Activated CD4-positive, alpha-beta T cell treated with anti-CD3 and anti-CD28 coated beads for 36 hours (primary cell): ENCODE results near the gene KLHDC2. TPM values are rescaled to one million over a fixed set of nuclear protein-coding genes. Genes with fewer than 3 reads are reported as not detected.
A peak's percentile ranks its signal among the peaks of the same experiment; 100 is the strongest.
"Not testable (repeated sequence)": the region's sequence is repeated elsewhere in the genome, so short reads cannot be mapped to it uniquely, and the experiment has no call there.

Experiments
- ATAC-seq: fragments of 200-7000 bp; cut with Tn5 transposase; one replicate; pipeline ENCODE4 v1.10.0; 2021; ENCODE audit warnings: mild to moderate bottlenecking, moderate library complexity
- CTCF ChIA-PET: fragments of 350-600 bp; sonication (Branson Sonifier 250); formaldehyde crosslinking; loops from one replicate; lab custom pipeline; 2021; ENCODE audit warnings: antibody characterized with exemption; lab: Charles Lee
- POLR2A ChIA-PET: fragments of 350-600 bp; sonication (Branson Sonifier 250); formaldehyde crosslinking; loops from one replicate; lab custom pipeline; 2021; ENCODE audit warnings: antibody characterized with exemption, inconsistent platforms; lab: Charles Lee
- DNase-seq: peaks from one replicate; pipeline ENCODE4 v3.0.0-alpha.2; 2020
- H3K27ac Mint-ChIP-seq: one replicate; pipeline ENCODE4 v1.8.0; 2021; ENCODE audit warnings: mixed read lengths
- H3K27me3 Mint-ChIP-seq: one replicate; pipeline ENCODE4 v1.8.0; 2021; ENCODE audit warnings: mixed read lengths
- H3K36me3 Mint-ChIP-seq: one replicate; pipeline ENCODE4 v1.8.0; 2021; ENCODE audit warnings: low read depth, mixed read lengths
- H3K4me1 Mint-ChIP-seq: one replicate; pipeline ENCODE4 v1.8.0; 2021; ENCODE audit warnings: mixed read lengths
- H3K4me3 Mint-ChIP-seq: one replicate; pipeline ENCODE4 v1.8.0; 2021; ENCODE audit warnings: mild to moderate bottlenecking, moderate library complexity, mixed read lengths
- H3K9me3 Mint-ChIP-seq: one replicate; pipeline ENCODE4 v1.8.0; 2021; ENCODE audit warnings: low read depth, mixed read lengths
- intact Hi-C, 2 experiments: fragments of 100-400 bp; cut with DNase I in 1 of 2; cut with micrococcal nuclease in 1 of 2; formaldehyde crosslinking; loops; one replicate each; pipeline versions ENCODE4 v1.14.2 to v1.15.1; 2022 to 2024; cut with DNase I, micrococcal nuclease
- total RNA-seq, 2 experiments: library from RNA; stranded (reverse); gene quantifications; one replicate each; pipeline ENCODE4 v1.2.3, GENCODE V29; 2021

Gene KLHDC2, protein sequence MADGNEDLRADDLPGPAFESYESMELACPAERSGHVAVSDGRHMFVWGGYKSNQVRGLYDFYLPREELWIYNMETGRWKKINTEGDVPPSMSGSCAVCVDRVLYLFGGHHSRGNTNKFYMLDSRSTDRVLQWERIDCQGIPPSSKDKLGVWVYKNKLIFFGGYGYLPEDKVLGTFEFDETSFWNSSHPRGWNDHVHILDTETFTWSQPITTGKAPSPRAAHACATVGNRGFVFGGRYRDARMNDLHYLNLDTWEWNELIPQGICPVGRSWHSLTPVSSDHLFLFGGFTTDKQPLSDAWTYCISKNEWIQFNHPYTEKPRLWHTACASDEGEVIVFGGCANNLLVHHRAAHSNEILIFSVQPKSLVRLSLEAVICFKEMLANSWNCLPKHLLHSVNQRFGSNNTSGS
- 10 to 100 TPM; 16.0 to 22.4 TPM for total RNA-seq

- peak; percentile 94 for DNase-seq
- peak; percentile 79 for ATAC-seq
- Mint-ChIP-seq H3K4me3 (peak within 1 kb of the TSS; percentile 96), H3K27ac (peak within 1 kb of the TSS; percentile 99), H3K36me3 (peaks cover 3% of the 10 kb centered on the region), H3K9me3 (no peaks in the 10 kb centered on the region), H3K4me1 (peaks cover 30% of the 10 kb centered on the region), H3K27me3 (no peaks in the 10 kb centered on the region)
- POLR2A ChIA-PET: interaction anchor here (0.5 to 2.8 kb wide), 14 partner anchors 14 to 544 kb away, joined by 3 to 28 read pairs (median 7); partner anchors contain the start of genes DMAC2L, KLHDC1, L2HGDH and MGAT2
- intact Hi-C loops: loop anchor here (1.0 to 10.0 kb wide), 18 partner anchors 74 to 1063 kb away; partner anchors contain the start of genes KLHDC1 (in 2 of the 2), VCPKMT (in 2 of the 2), DMAC2L (in 1 of the 2) and L2HGDH (in 1 of the 2)
- CTCF ChIA-PET: interaction anchor here (0.6 to 4.4 kb wide), 16 partner anchors 9 to 182 kb away, joined by 3 to 36 read pairs (median 4); partner anchors contain the start of genes DNAAF2, KLHDC1, MGAT2 and NEMF
These were observed at the start of gene KLHDC2 for GRCh38 chr14:49767571-49768300. Gene KLHDC2, plus strand, starts transcription at chr14:49768153. Its CDS starts 316 bp downstream, at chr14:49768469.

GRCh38 chr14:49720744-49721143 lies 47.2 kb upstream of the KLHDC2 start:
- H3K36me3 Mint-ChIP-seq: peaks cover 23% of the 10 kb centered on the region
- ChIA-PET POLR2A (no interaction called here), CTCF (no interaction called here)
- no peaks in the 10 kb centered on the region for H3K4me1 Mint-ChIP-seq
- no peak for DNase-seq
- no peaks in the 10 kb centered on the region for H3K27me3 Mint-ChIP-seq
- no peak overlapping the region for H3K4me3 Mint-ChIP-seq
- peaks cover 2% of the 10 kb centered on the region for H3K9me3 Mint-ChIP-seq
- no peak for ATAC-seq
- intact Hi-C loops: no loop called here
- no peak overlapping the region for H3K27ac Mint-ChIP-seq

- DNase-seq, intact Hi-C loops, H3K27me3 Mint-ChIP-seq, H3K4me1 Mint-ChIP-seq, H3K9me3 Mint-ChIP-seq, CTCF ChIA-PET, H3K4me3 Mint-ChIP-seq, POLR2A ChIA-PET, ATAC-seq, H3K27ac Mint-ChIP-seq: not testable (repeated sequence)
- H3K36me3 Mint-ChIP-seq: peaks cover 23% of the 10 kb centered on the region
These were observed 46.1 kb upstream of the KLHDC2 start for GRCh38 chr14:49721733-49722435.

DNA sequence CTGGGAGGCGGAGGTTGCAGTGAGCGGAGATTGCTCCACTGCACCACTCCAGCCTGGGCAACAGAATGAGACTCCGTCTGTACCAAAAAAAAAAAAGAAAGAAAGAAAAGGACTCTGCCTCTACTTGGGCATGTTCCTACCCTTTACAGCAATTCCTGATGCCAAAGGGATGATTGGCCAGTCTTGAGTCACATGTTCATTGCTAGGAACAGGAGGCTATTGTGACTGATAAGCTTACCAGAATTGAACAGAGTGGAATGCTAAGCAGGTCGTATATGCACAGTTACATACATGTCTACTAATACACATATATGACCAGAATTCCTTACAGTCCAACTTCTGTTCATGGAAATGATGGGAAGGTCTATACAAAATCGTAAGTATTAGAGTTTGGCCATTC lies 40.8 kb upstream of the KLHDC2 start:
- CTCF ChIA-PET: no interaction called here
- DNase-seq (no peak), ATAC-seq (no peak)
- H3K4me3 Mint-ChIP-seq: no peak overlapping the region
- H3K27ac Mint-ChIP-seq: no peak overlapping the region
- POLR2A ChIA-PET: interaction anchor here (0.6 kb wide), 2 partner anchors 40 to 78 kb away, joined by 3 to 17 read pairs; no protein-coding TSS in a partner anchor
- no peaks in the 10 kb centered on the region for H3K27me3 Mint-ChIP-seq
- peaks cover 5% of the 10 kb centered on the region for H3K36me3 Mint-ChIP-seq
- H3K9me3 Mint-ChIP-seq: no peaks in the 10 kb centered on the region
- intact Hi-C loops: no loop called here
- no peaks in the 10 kb centered on the region for H3K4me1 Mint-ChIP-seq

- intact Hi-C loops: no loop called here
- POLR2A ChIA-PET: no interaction called here
- no peaks in the 10 kb centered on the region for H3K9me3 Mint-ChIP-seq
- no peaks in the 10 kb centered on the region for H3K27me3 Mint-ChIP-seq
- H3K4me3 Mint-ChIP-seq: no peak overlapping the region
- DNase-seq: no peak
- H3K36me3 Mint-ChIP-seq: no peaks in the 10 kb centered on the region
- no peaks in the 10 kb centered on the region for H3K4me1 Mint-ChIP-seq
- ATAC-seq: no peak
- CTCF ChIA-PET: no interaction called here
- no peak overlapping the region for H3K27ac Mint-ChIP-seq
These were observed 35.1 kb upstream of the KLHDC2 start for GRCh38 chr14:49732896-49733295.

GRCh38 chr14:49733836-49734235 lies 34.1 kb upstream of the KLHDC2 start:
- no peak overlapping the region for H3K4me3 Mint-ChIP-seq
- H3K36me3 Mint-ChIP-seq: no peaks in the 10 kb centered on the region
- no peaks in the 10 kb centered on the region for H3K27me3 Mint-ChIP-seq
- no peaks in the 10 kb centered on the region for H3K9me3 Mint-ChIP-seq
- DNase-seq (no peak), ATAC-seq (no peak)
- ChIA-PET CTCF (interaction anchor here (0.8 kb wide), 1 partner anchor 512 kb away, joined by 3 read pairs; no protein-coding TSS in a partner anchor), POLR2A (interaction anchor here (0.7 kb wide), 1 partner anchor 26 kb away, joined by 3 read pairs; no protein-coding TSS in a partner anchor)
- no peaks in the 10 kb centered on the region for H3K4me1 Mint-ChIP-seq
- intact Hi-C loops: no loop called here
- H3K27ac Mint-ChIP-seq: no peak overlapping the region

DNA sequence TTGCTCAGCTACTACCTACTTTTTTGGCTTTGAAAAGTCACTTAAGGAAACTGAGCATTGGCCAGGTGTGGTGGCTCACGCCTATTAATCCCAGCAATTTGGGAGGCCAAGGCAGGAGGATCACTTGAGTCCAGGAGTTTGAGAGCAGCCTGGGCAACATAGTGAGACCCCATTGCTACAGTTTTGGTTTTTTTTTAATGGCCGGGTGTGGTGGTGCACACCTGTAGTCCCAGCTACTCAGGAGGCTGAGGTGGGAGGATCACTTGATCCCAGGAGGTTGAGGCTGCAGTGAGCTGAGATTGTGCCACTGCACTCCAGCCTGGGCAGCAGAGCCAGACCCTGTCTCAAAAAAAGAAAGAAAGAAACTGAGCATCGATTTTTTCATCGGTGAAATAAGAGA lies 32.3 kb upstream of the KLHDC2 start:
- H3K36me3 Mint-ChIP-seq, H3K27ac Mint-ChIP-seq, H3K4me1 Mint-ChIP-seq, DNase-seq, H3K27me3 Mint-ChIP-seq, intact Hi-C loops, ATAC-seq, H3K4me3 Mint-ChIP-seq, H3K9me3 Mint-ChIP-seq: not testable (repeated sequence)
- ChIA-PET CTCF (interaction anchor here (0.5 kb wide), 1 partner anchor 78 kb away, joined by 4 read pairs; no protein-coding TSS in a partner anchor), POLR2A (interaction anchor here (0.5 kb wide), 1 partner anchor 52 kb away, joined by 3 read pairs; no protein-coding TSS in a partner anchor)

DNA sequence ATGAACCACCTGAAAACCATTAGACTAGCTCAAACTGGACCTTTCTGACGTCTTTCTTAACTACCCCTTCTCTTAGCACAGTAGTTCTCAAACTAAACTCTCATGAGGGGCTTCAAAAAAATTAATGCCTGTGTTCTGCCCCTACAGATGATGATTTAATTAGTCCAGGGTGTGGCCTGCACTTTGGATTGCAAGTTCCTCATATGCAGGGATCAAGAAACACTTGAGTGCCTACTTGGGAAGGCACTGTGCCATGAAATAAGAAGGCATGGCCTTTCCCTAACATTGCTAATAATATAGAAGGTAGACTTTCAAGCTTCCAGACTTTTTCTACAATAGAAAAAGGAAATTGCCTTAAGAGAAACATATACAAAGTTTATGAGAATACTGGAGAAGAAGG lies 22.8 kb upstream of the KLHDC2 start:
- no peaks in the 10 kb centered on the region for H3K27me3 Mint-ChIP-seq
- intact Hi-C loops: no loop called here
- peaks cover 2% of the 10 kb centered on the region for H3K36me3 Mint-ChIP-seq
- H3K27ac Mint-ChIP-seq: no peak overlapping the region
- CTCF ChIA-PET: interaction anchor here (1.0 kb wide), 1 partner anchor 16 kb away, joined by 3 read pairs; no protein-coding TSS in a partner anchor
- ATAC-seq: no peak
- H3K4me1 Mint-ChIP-seq: no peaks in the 10 kb centered on the region
- POLR2A ChIA-PET: no interaction called here
- H3K9me3 Mint-ChIP-seq: no peaks in the 10 kb centered on the region
- DNase-seq: no peak
- no peak overlapping the region for H3K4me3 Mint-ChIP-seq

DNA sequence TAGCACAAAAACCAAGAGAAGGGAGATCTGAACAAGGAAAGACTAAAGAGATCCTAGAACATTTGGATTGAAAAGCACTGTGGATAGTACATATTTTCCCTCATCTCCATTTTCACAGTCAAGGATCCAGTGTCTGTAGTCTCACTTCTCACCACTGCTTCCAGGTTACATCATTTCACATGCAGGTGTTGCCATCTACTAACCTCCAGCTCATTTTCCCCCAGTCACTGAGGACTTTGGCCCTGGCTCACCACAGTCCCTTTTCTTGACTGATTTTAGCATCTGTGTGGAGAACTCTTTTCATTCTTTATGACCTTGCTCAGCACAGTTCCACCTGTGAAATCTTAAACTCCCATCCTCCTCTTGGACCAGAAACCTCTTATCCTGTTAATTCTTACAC lies 21.5 kb upstream of the KLHDC2 start:
- H3K27me3 Mint-ChIP-seq, H3K36me3 Mint-ChIP-seq, intact Hi-C loops, H3K27ac Mint-ChIP-seq, H3K4me1 Mint-ChIP-seq, POLR2A ChIA-PET, ATAC-seq, H3K4me3 Mint-ChIP-seq, CTCF ChIA-PET, DNase-seq, H3K9me3 Mint-ChIP-seq: not testable (repeated sequence)

- Mint-ChIP-seq H3K36me3 (peaks cover 1% of the 10 kb centered on the region), H3K27ac (no peak overlapping the region), H3K9me3 (peaks cover 4% of the 10 kb centered on the region), H3K4me3 (no peak overlapping the region), H3K27me3 (no peaks in the 10 kb centered on the region), H3K4me1 (no peaks in the 10 kb centered on the region)
- intact Hi-C loops: no loop called here
- DNase-seq (no peak), ATAC-seq (no peak)
- POLR2A ChIA-PET: no interaction called here
- CTCF ChIA-PET: no interaction called here
These were observed 13.3 kb upstream of the KLHDC2 start for GRCh38 chr14:49754570-49755097.

DNA sequence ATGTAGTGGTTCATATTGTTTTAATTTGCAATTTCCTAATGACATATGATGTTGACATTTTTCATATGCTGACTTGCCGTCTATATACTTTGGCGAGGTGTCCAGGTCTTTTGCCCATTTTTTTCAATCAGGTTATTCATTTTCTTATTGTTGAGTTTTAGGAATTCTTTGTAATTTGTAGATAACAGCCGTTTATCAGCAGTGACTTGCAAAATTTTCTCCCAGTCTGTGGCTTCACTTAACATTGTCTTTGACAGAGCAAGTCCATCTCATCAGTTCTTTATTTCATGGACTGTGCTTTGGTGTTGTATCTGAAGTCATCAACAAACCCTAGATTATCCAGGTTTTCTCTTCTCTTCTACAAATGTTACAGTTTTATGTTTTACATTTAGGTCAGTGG lies 12.6 kb upstream of the KLHDC2 start:
- Mint-ChIP-seq H3K36me3 (peaks cover 1% of the 10 kb centered on the region), H3K4me1 (no peaks in the 10 kb centered on the region), H3K9me3 (peaks cover 4% of the 10 kb centered on the region), H3K27me3 (no peaks in the 10 kb centered on the region), H3K27ac (no peak overlapping the region), H3K4me3 (no peak overlapping the region)
- ChIA-PET CTCF (no interaction called here), POLR2A (no interaction called here)
- ATAC-seq (no peak), DNase-seq (no peak)
- intact Hi-C loops: no loop called here
